ENCODE data around the gene LAMB1. TPM values are rescaled to one million over a fixed set of nuclear protein-coding genes. Genes with fewer than 3 reads are reported as not detected.

The LAMB1 gene
- total RNA-seq, 4 donors from 2014 or later, result 22.5 to 101 (median 32.5) TPM

DNA sequence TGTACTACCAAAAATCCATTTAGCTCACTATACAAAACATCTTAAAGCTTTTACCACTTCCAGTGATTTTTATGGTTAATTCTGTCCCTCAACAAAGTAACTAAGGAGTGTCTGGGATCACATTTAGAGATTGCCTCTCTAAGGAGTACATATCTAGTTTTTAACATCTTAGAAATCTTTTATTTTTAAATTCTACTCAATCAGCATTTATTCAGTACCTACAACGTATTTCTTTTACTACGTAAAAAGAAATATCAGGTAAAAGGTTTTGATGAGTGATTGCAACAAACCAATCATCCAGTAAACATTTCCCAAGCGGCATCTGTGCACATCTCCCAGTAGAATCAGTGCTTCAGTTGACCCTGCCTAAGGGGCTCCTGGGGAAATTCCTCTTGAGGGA lies 31.9 kb downstream of the LAMB1 start:
- H3K27ac ChIP-seq, result peak overlapping the region; percentile 32 to 86 (median 80)
- no peak for TF ChIP-seq POLR2A (IDR thresholded peaks at IDR 0.05)
- TF ChIP-seq, protein P1, sequence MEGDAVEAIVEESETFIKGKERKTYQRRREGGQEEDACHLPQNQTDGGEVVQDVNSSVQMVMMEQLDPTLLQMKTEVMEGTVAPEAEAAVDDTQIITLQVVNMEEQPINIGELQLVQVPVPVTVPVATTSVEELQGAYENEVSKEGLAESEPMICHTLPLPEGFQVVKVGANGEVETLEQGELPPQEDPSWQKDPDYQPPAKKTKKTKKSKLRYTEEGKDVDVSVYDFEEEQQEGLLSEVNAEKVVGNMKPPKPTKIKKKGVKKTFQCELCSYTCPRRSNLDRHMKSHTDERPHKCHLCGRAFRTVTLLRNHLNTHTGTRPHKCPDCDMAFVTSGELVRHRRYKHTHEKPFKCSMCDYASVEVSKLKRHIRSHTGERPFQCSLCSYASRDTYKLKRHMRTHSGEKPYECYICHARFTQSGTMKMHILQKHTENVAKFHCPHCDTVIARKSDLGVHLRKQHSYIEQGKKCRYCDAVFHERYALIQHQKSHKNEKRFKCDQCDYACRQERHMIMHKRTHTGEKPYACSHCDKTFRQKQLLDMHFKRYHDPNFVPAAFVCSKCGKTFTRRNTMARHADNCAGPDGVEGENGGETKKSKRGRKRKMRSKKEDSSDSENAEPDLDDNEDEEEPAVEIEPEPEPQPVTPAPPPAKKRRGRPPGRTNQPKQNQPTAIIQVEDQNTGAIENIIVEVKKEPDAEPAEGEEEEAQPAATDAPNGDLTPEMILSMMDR (IDR thresholded peaks at IDR 0.05), result no peak
- no peaks in the 10 kb centered on the region for H3K27me3 ChIP-seq
- DNase-seq, result no peak
- H3K9me3 ChIP-seq, result no peaks in the 10 kb centered on the region
- 89 to 93% methylated on average over 3 of the region's 3 CpGs for WGBS, 2 donors
- intact Hi-C loops (cut with DNase I), result no loop called here
- peaks cover 12 to 50% (median 38%) of the 10 kb centered on the region in 3 donors for H3K4me1 ChIP-seq
- H3K4me3 ChIP-seq, result no peak overlapping the region
- peaks cover 0 to 41% (median 3%) of the 10 kb centered on the region in 3 donors for H3K36me3 ChIP-seq

GRCh38 chr7:107969856-107970255 lies 33.1 kb downstream of the LAMB1 start:
- Histone ChIP-seq H3K4me1 (peaks cover 12 to 50% (median 38%) of the 10 kb centered on the region in 3 donors), H3K4me3 (no peak overlapping the region), H3K27me3 (no peaks in the 10 kb centered on the region), H3K27ac (peak overlapping the region in 2 of 4 donors; percentile 66 to 86), H3K36me3 (peaks cover 0 to 41% (median 0%) of the 10 kb centered on the region in 3 donors), H3K9me3 (no peaks in the 10 kb centered on the region)
- no peak for DNase-seq
- no peak for TF ChIP-seq POLR2A (IDR thresholded peaks at IDR 0.05)
- TF ChIP-seq, protein P1 (IDR thresholded peaks at IDR 0.05), result no peak
- 51 to 56% methylated on average over 6 of the region's 6 CpGs for WGBS, 2 donors
- intact Hi-C loops (cut with DNase I), result no loop called here

- Histone ChIP-seq H3K4me3 (no peak overlapping the region), H3K36me3 (peaks cover 0 to 44% (median 0%) of the 10 kb centered on the region in 3 donors), H3K27me3 (no peaks in the 10 kb centered on the region), H3K27ac (peak overlapping the region in 1 of 4 donors; percentile 22), H3K4me1 (peaks cover 12 to 40% (median 34%) of the 10 kb centered on the region in 3 donors), H3K9me3 (no peaks in the 10 kb centered on the region)
- 79 to 81% methylated on average over 3 of the region's 3 CpGs for WGBS, 2 donors
- TF ChIP-seq, protein P1 (IDR thresholded peaks at IDR 0.05), result no peak
- no peak for TF ChIP-seq POLR2A (IDR thresholded peaks at IDR 0.05)
- DNase-seq, result no peak
- intact Hi-C loops (cut with DNase I), result no loop called here
These were observed 34.5 kb downstream of the LAMB1 start for GRCh38 chr7:107968449-107968848.

- WGBS, 2 donors, result 74 to 86% methylated on average over 4 of the region's 4 CpGs
- no peak overlapping the region for H3K4me3 ChIP-seq
- TF ChIP-seq, protein P1 (IDR thresholded peaks at IDR 0.05), result no peak
- no peak for TF ChIP-seq POLR2A (IDR thresholded peaks at IDR 0.05)
- peaks cover 12 to 30% (median 24%) of the 10 kb centered on the region in 3 donors for H3K4me1 ChIP-seq
- DNase-seq, result no peak
- H3K27me3 ChIP-seq, result no peaks in the 10 kb centered on the region
- no peaks in the 10 kb centered on the region for H3K9me3 ChIP-seq
- intact Hi-C loops (cut with DNase I), result no loop called here
- H3K27ac ChIP-seq, result peak overlapping the region in 2 of 4 donors; percentile 9 to 48
- H3K36me3 ChIP-seq, result peaks cover 0 to 54% (median 0%) of the 10 kb centered on the region in 3 donors
These were observed 35.5 kb downstream of the LAMB1 start for GRCh38 chr7:107967420-107967819.

- peak overlapping the region in 1 of 4 donors; percentile 48 for H3K27ac ChIP-seq
- intact Hi-C loops (cut with DNase I), result no loop called here
- peaks cover 5 to 22% (median 17%) of the 10 kb centered on the region in 3 donors for H3K4me1 ChIP-seq
- WGBS, 2 donors, result 71 to 88% methylated on average over 4 of the region's 4 CpGs
- H3K27me3 ChIP-seq, result no peaks in the 10 kb centered on the region
- no peak overlapping the region for H3K4me3 ChIP-seq
- no peak for DNase-seq
- TF ChIP-seq, protein P1 (IDR thresholded peaks at IDR 0.05), result no peak
- no peak for TF ChIP-seq POLR2A (IDR thresholded peaks at IDR 0.05)
- no peaks in the 10 kb centered on the region for H3K9me3 ChIP-seq
- H3K36me3 ChIP-seq, result peaks cover 0 to 61% (median 0%) of the 10 kb centered on the region in 3 donors
These were observed 36.2 kb downstream of the LAMB1 start for GRCh38 chr7:107966711-107967110.

All from esophagus squamous epithelium (tissue), 5 donors.